Spleen (tissue), 11 donors: ENCODE data around the gene OR1C1. TPM values are rescaled to one million over a fixed set of nuclear protein-coding genes. Genes with fewer than 3 reads are reported as not detected.

Experiments
- DNase-seq: peaks from one replicate; pipeline ENCODE4 v3.0.0-alpha.2; 2020
- H3K27ac ChIP-seq, 8 donors: fragments of 200-600 bp; sonication (generic) in 7 of 8; 1 replicate in 4 of 8; 2 replicates in 4 of 8; pipeline versions ENCODE4 v1.5.0 to v1.8.0; 2016 to 2021; ENCODE audit warnings: inconsistent platforms in 4 of 8, mild to moderate bottlenecking in 4 of 8, moderate library complexity in 1 of 8
- H3K27me3 ChIP-seq, 7 donors: fragments of 200-600 bp; sonication (generic) in 6 of 7; replicated peaks in 1 of 7; 1 replicate in 4 of 7; 2 replicates in 3 of 7; pipeline versions ENCODE4 v1.5.0 to v1.8.0; 2016 to 2021; ENCODE audit warnings: inconsistent platforms in 3 of 7, mild to moderate bottlenecking in 1 of 7
- H3K36me3 ChIP-seq, 6 donors: fragments of 200-600 bp; sonication (generic) in 5 of 6; 1 replicate in 4 of 6; 2 replicates in 2 of 6; pipeline versions ENCODE4 v1.5.0 to v1.8.0; 2016 to 2021; ENCODE audit warnings: inconsistent platforms in 2 of 6
- H3K4me1 ChIP-seq, 6 donors: fragments of 200-600 bp; sonication (generic) in 5 of 6; 1 replicate in 3 of 6; 2 replicates in 3 of 6; pipeline versions ENCODE4 v1.5.0 to v1.8.0; 2016 to 2021; ENCODE audit warnings: inconsistent platforms in 3 of 6
- H3K4me3 ChIP-seq, 8 donors: fragments of 200-600 bp; sonication (generic) in 7 of 8; 1 replicate in 4 of 8; 2 replicates in 4 of 8; pipeline versions ENCODE4 v1.5.0 to v1.8.0; 2016 to 2021; ENCODE audit warnings: inconsistent platforms in 4 of 8, mild to moderate bottlenecking in 4 of 8, moderate library complexity in 2 of 8
- H3K9me3 ChIP-seq, 8 donors: fragments of 200-600 bp; sonication (generic) in 7 of 8; 1 replicate in 4 of 8; 2 replicates in 4 of 8; pipeline versions ENCODE4 v1.5.0 to v1.8.0; 2016 to 2021; ENCODE audit warnings: inconsistent platforms in 4 of 8
- CTCF ChIP-seq, 11 experiments: fragments of 200-600 bp in 7 of 11; fragments of 450-650 bp in 4 of 11; sonication (generic) in 4 of 11; IDR thresholded peaks in 8 of 11; conservative IDR thresholded peaks in 3 of 11; 1 replicate in 7 of 11; 2 replicates in 4 of 11; pipeline versions ENCODE4 v1.4.0 to v1.8.0; 2016 to 2021; ENCODE audit warnings: antibody characterized with exemption in 11 of 11, inconsistent platforms in 4 of 11, mild to moderate bottlenecking in 1 of 11
- POLR2A ChIP-seq, 3 donors: fragments of 450-650 bp; IDR thresholded peaks; one replicate each; pipeline ENCODE4 v1.5.1; 2017; ENCODE audit warnings: antibody characterized with exemption in 3 of 3, mild to moderate bottlenecking in 1 of 3
- POLR2AphosphoS5 ChIP-seq, 3 donors: sonication (generic); formaldehyde crosslinking; IDR thresholded peaks; one replicate each; pipeline ENCODE4 v1.5.1; 2017; ENCODE audit warnings: antibody characterized with exemption in 3 of 3
- WGBS, 5 donors: extraction: QIAGEN DNeasy Blood & Tissue Kit in 3 of 5; methylation state at CpG; one replicate each; pipeline versions ENCODE4 v1.1.5 to v1.1.7; 2013 to 2018; 5-methylcytosine and 5-hydroxymethylcytosine counted together
- intact Hi-C: fragments of 100-400 bp; cut with DNase I; formaldehyde crosslinking; loops from one replicate; pipeline ENCODE4 v1.15.0; 2023; ENCODE audit warnings: low total_unique reads
- polyA plus RNA-seq, 3 donors: library from polyadenylated mRNA; stranded (reverse); fragments of 200-250 nt; gene quantifications; one replicate each; pipeline ENCODE4 v1.2.1, GENCODE V29; 2013
- total RNA-seq, 7 donors: library from RNA; depleted of rRNA in 3 of 7; stranded (reverse); fragments of >200 nt in 3 of 7; fragmentation: NEBNext Ultra II Directional in 4 of 7; extraction: Animal tissue kit (Norgen Biotek cat#: 25700) in 4 of 7; gene quantifications; one replicate each; pipeline versions ENCODE4 v1.1.0 to v1.2.1, GENCODE V29; 2016 to 2021
- donor health status: healthy with polysubstance abuse.
- donor health status: DM: no; HTN: no; CAD: no; lungs with moderate emphysema.
- donor health status: DM: no; HTN: no; CAD: no.
- donor health status: Bipolar disorder and iron deficiency.
- donor health status: healthy.
- donor health status: DM: no; HTN: no; CAD: no.
- donor health status: DM: yes; HTN: yes; CAD: no.

Gene OR1C1
- total and polyA plus RNA-seq, 10 donors: not detected

GRCh38 chr1:247741756-247742155 is 18.6 kb downstream of the OR1C1 start:
- Histone ChIP-seq H3K36me3 (no peaks in the 10 kb centered on the region), H3K4me1 (no peaks in the 10 kb centered on the region), H3K27me3 (peaks cover 0 to 4% (median 0%) of the 10 kb centered on the region in 7 donors), H3K27ac (no peak overlapping the region), H3K4me3 (no peak overlapping the region), H3K9me3 (no peaks in the 10 kb centered on the region)
- intact Hi-C loops: no loop called here
- no peak for TF ChIP-seq POLR2AphosphoS5 (IDR thresholded peaks at IDR 0.05)
- no peak for TF ChIP-seq POLR2A (IDR thresholded peaks at IDR 0.05)
- TF ChIP-seq CTCF (IDR thresholded peaks at IDR 0.05 in 8 of 11, conservative IDR thresholded peaks at IDR 0.05 in 3 of 11): no peak
- no peak for DNase-seq
- WGBS, 5 donors: 80 to 89% (median 83%) methylated on average over 5 of the region's 5 CpGs

GRCh38 chr1:247740721-247741120 is 19.6 kb downstream of the OR1C1 start:
- intact Hi-C loops: no loop called here
- peaks cover 0 to 4% (median 0%) of the 10 kb centered on the region in 7 donors for H3K27me3 ChIP-seq
- H3K4me1 ChIP-seq: no peaks in the 10 kb centered on the region
- H3K9me3 ChIP-seq: no peaks in the 10 kb centered on the region
- H3K27ac ChIP-seq: no peak overlapping the region
- no peaks in the 10 kb centered on the region for H3K36me3 ChIP-seq
- DNase-seq: no peak
- WGBS, 5 donors: 90 to 95% (median 91%) methylated on average over 2 of the region's 2 CpGs
- H3K4me3 ChIP-seq: no peak overlapping the region
- no peak for TF ChIP-seq POLR2A (IDR thresholded peaks at IDR 0.05)
- no peak for TF ChIP-seq POLR2AphosphoS5 (IDR thresholded peaks at IDR 0.05)
- no peak for TF ChIP-seq CTCF (IDR thresholded peaks at IDR 0.05 in 8 of 11, conservative IDR thresholded peaks at IDR 0.05 in 3 of 11)

DNA sequence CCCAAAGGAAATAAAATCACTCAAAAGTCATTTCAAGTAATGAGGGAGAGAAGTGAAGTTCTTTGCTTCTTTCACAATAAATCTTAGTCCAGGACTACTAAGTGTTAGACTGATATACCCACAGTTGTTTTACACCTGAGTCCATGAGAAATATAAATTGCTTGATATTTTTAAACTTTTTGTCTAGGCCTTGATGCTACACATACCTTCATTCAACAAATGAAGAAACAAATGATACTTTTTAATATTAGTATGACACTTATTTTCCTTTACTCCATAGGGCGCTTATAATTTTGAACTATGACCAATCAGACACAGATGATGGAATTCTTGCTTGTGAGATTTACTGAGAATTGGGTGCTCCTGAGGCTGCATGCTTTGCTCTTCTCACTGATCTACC is 22.0 kb downstream of the OR1C1 start, which contains the start of gene OR14K1:
Gene OR14K1, plus strand, starts transcription at position 301 of the 400 bp plus-strand sequence. Its CDS starts 0 bp downstream, at position 301.
- no peak for TF ChIP-seq POLR2A (IDR thresholded peaks at IDR 0.05)
- TF ChIP-seq POLR2AphosphoS5 (IDR thresholded peaks at IDR 0.05): no peak
- no peak for TF ChIP-seq CTCF (IDR thresholded peaks at IDR 0.05 in 8 of 11, conservative IDR thresholded peaks at IDR 0.05 in 3 of 11)
- intact Hi-C loops: no loop called here
- no peak within 1 kb of the TSS for H3K4me3 ChIP-seq
- WGBS, 5 donors: 96 to 100% (median 98%) methylated on average over 1 of the region's 1 CpG
- H3K9me3 ChIP-seq: no peaks in the 10 kb centered on the region
- H3K27ac ChIP-seq: no peak within 1 kb of the TSS
- no peaks in the 10 kb centered on the region for H3K4me1 ChIP-seq
- H3K36me3 ChIP-seq: no peaks in the 10 kb centered on the region
- DNase-seq: no peak
- H3K27me3 ChIP-seq: peaks cover 0 to 3% (median 0%) of the 10 kb centered on the region in 7 donors

DNA sequence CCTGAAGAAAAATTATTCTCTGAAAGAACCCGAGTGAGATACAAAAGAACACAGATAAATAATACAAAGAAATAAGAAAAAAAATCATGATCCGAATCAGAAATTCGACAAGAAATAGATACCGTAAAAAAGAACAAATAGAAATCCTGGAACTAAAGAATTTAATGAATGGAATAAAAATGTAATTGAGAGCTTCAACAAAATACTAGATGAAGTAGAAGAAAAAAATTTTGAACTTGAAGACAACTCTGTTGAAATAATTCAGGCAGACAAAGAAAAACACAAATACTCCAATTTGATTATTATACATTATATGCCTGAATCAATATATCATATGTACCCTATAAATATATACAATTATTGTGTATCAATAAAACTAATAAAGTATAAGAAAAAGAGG is 39.1 kb downstream of the OR1C1 start:
- no peaks in the 10 kb centered on the region for H3K4me1 ChIP-seq
- no peaks in the 10 kb centered on the region for H3K36me3 ChIP-seq
- peaks cover 0 to 31% (median 20%) of the 10 kb centered on the region in 8 donors for H3K9me3 ChIP-seq
- H3K27me3 ChIP-seq: no peaks in the 10 kb centered on the region
- TF ChIP-seq POLR2AphosphoS5 (IDR thresholded peaks at IDR 0.05): no peak
- no peak for TF ChIP-seq POLR2A (IDR thresholded peaks at IDR 0.05)
- no peak for TF ChIP-seq CTCF (IDR thresholded peaks at IDR 0.05 in 8 of 11, conservative IDR thresholded peaks at IDR 0.05 in 3 of 11)
- 83 to 97% (median 93%) methylated on average over 4 of the region's 4 CpGs for WGBS, 5 donors
- no peak overlapping the region for H3K27ac ChIP-seq
- DNase-seq: no peak
- intact Hi-C loops: no loop called here
- H3K4me3 ChIP-seq: no peak overlapping the region
